Measurements from ENCODE around the gene COL9A2.

The COL9A2 gene

DNA sequence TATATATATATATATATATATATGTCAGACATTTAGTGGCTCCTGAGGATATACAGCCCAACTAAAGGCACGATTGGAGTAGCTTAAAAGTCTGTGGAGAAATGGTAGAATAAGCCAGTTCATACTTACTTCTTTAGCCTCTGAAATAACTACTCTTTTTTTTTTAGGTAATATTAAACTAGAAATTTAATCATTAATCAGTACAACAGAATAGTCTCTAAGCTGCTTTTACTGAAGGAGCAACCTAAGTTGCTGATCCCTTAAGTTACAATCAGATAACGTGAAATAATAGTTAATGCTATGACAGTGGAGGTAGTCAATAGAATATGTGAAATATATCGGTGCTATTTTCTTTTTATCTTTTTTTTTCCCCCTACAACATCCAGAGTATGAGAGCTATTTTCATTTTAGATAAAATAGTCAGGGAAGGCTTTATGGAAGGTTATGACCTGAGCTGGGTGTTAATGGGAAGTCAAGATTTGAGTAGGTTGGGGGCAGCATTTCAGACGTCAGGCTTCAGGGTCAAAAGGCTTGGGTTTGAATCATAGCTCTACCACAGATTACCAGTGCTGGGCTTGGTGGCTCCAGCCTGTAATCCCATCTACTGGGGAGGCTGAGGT, 43.4 kb downstream of the COL9A2 start:
- peak overlapping the region in 1 of 3 experiments; percentile 34 for H3K4me3 Mint-ChIP-seq

DNA sequence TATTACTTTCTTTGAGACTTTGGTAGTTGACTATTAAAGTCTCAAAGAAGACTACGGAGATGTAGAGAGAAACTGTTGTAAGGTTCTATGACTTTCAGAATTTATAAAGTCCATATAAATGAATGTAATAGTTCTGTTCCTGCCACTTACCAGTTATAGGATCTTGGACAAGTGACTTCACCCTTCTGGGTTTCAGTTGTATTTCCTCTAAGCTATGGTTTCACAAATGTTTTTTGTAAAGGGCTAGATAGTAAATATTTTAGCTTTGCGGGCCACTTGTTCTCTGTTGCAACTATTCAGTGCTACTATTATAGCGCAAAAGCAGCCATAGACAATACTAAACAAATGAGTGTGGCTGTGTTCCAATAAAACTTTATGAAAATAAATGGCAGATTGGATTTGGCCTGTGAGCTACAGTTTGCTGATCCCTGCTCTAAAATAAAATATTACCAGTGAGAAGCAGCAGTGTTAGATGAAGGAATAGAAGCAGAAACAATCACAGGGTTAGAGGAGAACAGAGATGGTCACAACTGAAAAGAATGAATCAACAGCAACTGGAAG, 44.4 kb downstream of the COL9A2 start:
- Mint-ChIP-seq H3K4me3 (no peak overlapping the region), H3K9me3 (no peaks in the 10 kb centered on the region), H3K4me1 (peaks cover under 1% of the 10 kb centered on the region), H3K27me3 (ENCODE audit: low read depth) (no peaks in the 10 kb centered on the region), H3K36me3 (ENCODE audit: low read depth) (peaks cover 60% of the 10 kb centered on the region), H3K27ac (peak overlapping the region; percentile 39 to 83 (median 79))
- TF ChIP-seq, protein P1, sequence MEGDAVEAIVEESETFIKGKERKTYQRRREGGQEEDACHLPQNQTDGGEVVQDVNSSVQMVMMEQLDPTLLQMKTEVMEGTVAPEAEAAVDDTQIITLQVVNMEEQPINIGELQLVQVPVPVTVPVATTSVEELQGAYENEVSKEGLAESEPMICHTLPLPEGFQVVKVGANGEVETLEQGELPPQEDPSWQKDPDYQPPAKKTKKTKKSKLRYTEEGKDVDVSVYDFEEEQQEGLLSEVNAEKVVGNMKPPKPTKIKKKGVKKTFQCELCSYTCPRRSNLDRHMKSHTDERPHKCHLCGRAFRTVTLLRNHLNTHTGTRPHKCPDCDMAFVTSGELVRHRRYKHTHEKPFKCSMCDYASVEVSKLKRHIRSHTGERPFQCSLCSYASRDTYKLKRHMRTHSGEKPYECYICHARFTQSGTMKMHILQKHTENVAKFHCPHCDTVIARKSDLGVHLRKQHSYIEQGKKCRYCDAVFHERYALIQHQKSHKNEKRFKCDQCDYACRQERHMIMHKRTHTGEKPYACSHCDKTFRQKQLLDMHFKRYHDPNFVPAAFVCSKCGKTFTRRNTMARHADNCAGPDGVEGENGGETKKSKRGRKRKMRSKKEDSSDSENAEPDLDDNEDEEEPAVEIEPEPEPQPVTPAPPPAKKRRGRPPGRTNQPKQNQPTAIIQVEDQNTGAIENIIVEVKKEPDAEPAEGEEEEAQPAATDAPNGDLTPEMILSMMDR (IDR thresholded peaks at IDR 0.05; ENCODE audit: unreplicated experiment in 3 of 3), result no peak

More for the DNA sequence above, 43.4 kb downstream of the COL9A2 start:
- Mint-ChIP-seq H3K27ac (peak overlapping the region; percentile 73 to 91 (median 79)), H3K36me3 (ENCODE audit: low read depth) (peaks cover 59% of the 10 kb centered on the region), H3K4me1 (no peaks in the 10 kb centered on the region), H3K9me3 (no peaks in the 10 kb centered on the region), H3K27me3 (ENCODE audit: low read depth) (no peaks in the 10 kb centered on the region)
- TF ChIP-seq, protein P1 (IDR thresholded peaks at IDR 0.05; ENCODE audit: unreplicated experiment in 3 of 3), result no peak

DNA sequence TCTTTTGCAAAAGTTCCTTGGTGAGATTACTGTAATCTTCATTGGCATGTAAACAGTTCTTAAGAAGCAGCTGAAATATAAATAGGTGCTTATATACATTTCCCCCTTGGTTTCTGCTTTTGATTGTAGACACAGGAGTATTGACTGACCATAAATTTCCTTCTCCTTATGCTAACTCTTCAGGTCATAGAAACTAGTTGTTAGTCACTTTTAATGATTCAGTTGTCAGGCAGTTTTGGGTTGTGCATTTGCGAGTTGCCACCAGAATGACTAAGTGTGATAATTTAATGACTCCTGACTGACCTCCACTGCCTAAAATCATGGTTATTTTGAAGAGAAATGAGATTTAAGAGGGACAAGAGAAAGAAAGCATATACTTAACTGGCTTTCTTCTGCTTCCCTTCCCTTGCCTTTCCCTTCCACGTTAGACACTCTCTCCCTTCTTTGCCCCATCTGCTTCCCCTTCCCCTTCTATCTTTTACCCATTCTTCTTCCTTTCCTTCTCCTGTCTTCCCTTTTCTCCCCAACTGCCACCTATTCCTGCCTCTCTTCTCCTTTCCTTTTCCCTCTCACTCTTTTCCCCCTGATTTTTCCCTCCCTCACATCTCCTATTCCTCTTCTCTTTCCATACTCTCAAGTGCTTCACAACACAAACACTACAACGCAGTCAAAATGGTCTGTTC, 46.8 kb downstream of the COL9A2 start:
- H3K27me3 Mint-ChIP-seq (ENCODE audit: low read depth), result no peaks in the 10 kb centered on the region
- TF ChIP-seq, protein P1 (IDR thresholded peaks at IDR 0.05; ENCODE audit: unreplicated experiment in 3 of 3), result no peak

DNA sequence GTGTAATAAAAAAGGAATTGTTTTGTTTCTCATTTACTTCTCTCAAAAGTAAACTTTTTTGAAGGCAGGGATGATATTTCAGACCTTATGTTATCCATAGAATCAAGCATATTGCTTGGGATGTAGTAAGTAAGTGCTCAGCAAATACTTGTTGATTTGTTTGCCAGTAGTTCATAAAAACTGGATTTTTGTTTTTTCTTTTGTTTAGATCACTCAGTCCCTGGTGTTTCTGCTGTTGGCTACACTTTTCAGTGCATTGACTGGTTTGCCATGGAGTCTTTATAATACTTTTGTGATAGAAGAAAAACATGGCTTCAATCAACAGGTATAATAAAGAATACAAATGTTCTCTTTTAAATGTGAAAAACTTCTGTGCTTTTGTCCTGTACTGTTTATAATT, 48.9 kb downstream of the COL9A2 start:
- H3K4me3 Mint-ChIP-seq, result no peak overlapping the region
- H3K4me1 Mint-ChIP-seq, result peaks cover 4% of the 10 kb centered on the region
- TF ChIP-seq, protein P1 (IDR thresholded peaks at IDR 0.05; ENCODE audit: unreplicated experiment in 3 of 3), result no peak
- no peaks in the 10 kb centered on the region for H3K27me3 Mint-ChIP-seq (ENCODE audit: low read depth)
- peaks cover 50% of the 10 kb centered on the region for H3K36me3 Mint-ChIP-seq (ENCODE audit: low read depth)
- peak overlapping the region in 1 of 3 experiments; percentile 48 for H3K27ac Mint-ChIP-seq
- no peaks in the 10 kb centered on the region for H3K9me3 Mint-ChIP-seq

More for the DNA sequence above, 46.8 kb downstream of the COL9A2 start:
- H3K27ac Mint-ChIP-seq, result no peak overlapping the region
- peaks cover 55% of the 10 kb centered on the region for H3K36me3 Mint-ChIP-seq (ENCODE audit: low read depth)
- no peak overlapping the region for H3K4me3 Mint-ChIP-seq
- no peaks in the 10 kb centered on the region for H3K9me3 Mint-ChIP-seq
- H3K4me1 Mint-ChIP-seq, result peaks cover 4% of the 10 kb centered on the region

DNA sequence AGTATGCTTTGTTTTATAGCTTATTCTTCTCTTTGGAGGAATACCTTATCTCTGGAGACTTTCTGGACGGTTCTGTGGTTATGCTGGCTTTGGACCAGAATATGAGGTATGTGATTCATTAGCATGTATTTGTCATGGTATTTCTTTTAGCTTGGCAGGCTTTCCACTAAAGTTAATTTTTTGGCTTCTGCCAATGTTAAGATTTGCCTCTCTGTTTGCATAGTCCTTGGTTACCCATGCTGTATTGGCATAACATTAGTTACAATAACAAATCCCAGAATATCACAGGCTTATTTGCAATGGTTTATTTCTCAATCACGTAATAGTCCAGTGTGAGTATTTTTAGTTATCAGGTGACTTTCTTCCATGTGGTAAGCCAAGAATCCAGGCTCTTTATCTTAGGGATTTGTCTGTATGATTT, 49.3 kb downstream of the COL9A2 start:
- Mint-ChIP-seq H3K4me3 (no peak overlapping the region), H3K4me1 (peaks cover 4% of the 10 kb centered on the region), H3K27ac (peak overlapping the region in 1 of 3 experiments; percentile 48), H3K9me3 (no peaks in the 10 kb centered on the region), H3K36me3 (ENCODE audit: low read depth) (peaks cover 50% of the 10 kb centered on the region), H3K27me3 (ENCODE audit: low read depth) (no peaks in the 10 kb centered on the region)
- TF ChIP-seq, protein P1 (IDR thresholded peaks at IDR 0.05; ENCODE audit: unreplicated experiment in 3 of 3), result no peak

Measured in nephron (organoid).